H9 (cell line): ENCODE data around the gene GLCCI1. TPM values are rescaled to one million over a fixed set of nuclear protein-coding genes. Genes with fewer than 3 reads are reported as not detected.

Source experiments
- DNase-seq: peaks from one replicate; pipeline ENCODE4 v3.0.0-alpha.2; 2017
- H2AFZ ChIP-seq: one replicate; pipeline ENCODE4 v1.6.1; 2013; ENCODE audit warnings: mild to moderate bottlenecking, low read length, control low read depth, moderate library complexity
- H2AK5ac ChIP-seq: 2 replicates; pipeline ENCODE4 v1.6.1; 2013; ENCODE audit warnings: low read length, control low read depth, mixed read lengths; ENCODE audit not compliant: insufficient read length
- H2BK120ac ChIP-seq: one replicate; pipeline ENCODE4 v1.6.1; 2013; ENCODE audit warnings: low read depth, mild to moderate bottlenecking, low read length, control low read depth, inconsistent platforms; ENCODE audit not compliant: poor library complexity, severe bottlenecking
- H2BK12ac ChIP-seq: 2 replicates; pipeline ENCODE4 v1.6.1; 2013; ENCODE audit warnings: low read length, control low read depth, mixed read lengths, low read depth; ENCODE audit not compliant: insufficient read length
- H2BK15ac ChIP-seq: 2 replicates; pipeline ENCODE4 v1.6.1; 2013; ENCODE audit warnings: low read depth, low read length, control low read depth
- H2BK20ac ChIP-seq: one replicate; pipeline ENCODE4 v1.6.1; 2013; ENCODE audit warnings: low read depth, mild to moderate bottlenecking, low read length, control low read depth, inconsistent platforms; ENCODE audit not compliant: poor library complexity, severe bottlenecking
- H2BK5ac ChIP-seq: 2 replicates; pipeline ENCODE4 v1.6.1; 2013; ENCODE audit warnings: low read length, control low read depth, mixed read lengths; ENCODE audit not compliant: insufficient read length
- H3K14ac ChIP-seq: 2 replicates; pipeline ENCODE4 v1.6.1; 2013; ENCODE audit warnings: low read length, control low read depth; ENCODE audit not compliant: insufficient read depth
- H3K18ac ChIP-seq: 2 replicates; pipeline ENCODE4 v1.6.1; 2013; ENCODE audit warnings: low read depth, mild to moderate bottlenecking, mixed read lengths, low read length, control low read depth; ENCODE audit not compliant: insufficient read length
- H3K23ac ChIP-seq: 2 replicates; pipeline ENCODE4 v1.6.1; 2013; ENCODE audit warnings: low read length, control low read depth, mixed read lengths, low read depth; ENCODE audit not compliant: insufficient read length
- H3K23me2 ChIP-seq: 2 replicates; pipeline ENCODE4 v1.6.1; 2013; ENCODE audit warnings: low read depth, mild to moderate bottlenecking, mixed read lengths, low read length, control low read depth; ENCODE audit not compliant: insufficient read length, poor library complexity, severe bottlenecking
- H3K27ac ChIP-seq: 2 replicates; pipeline ENCODE4 v1.5.1; 2013; ENCODE audit warnings: low read length, control low read depth, mixed read lengths, low read depth; ENCODE audit not compliant: insufficient read length
- H3K27me3 ChIP-seq: 2 replicates; pipeline ENCODE4 v1.6.1; 2013; ENCODE audit warnings: low read length, control low read depth, inconsistent platforms; ENCODE audit not compliant: insufficient read depth
- H3K4ac ChIP-seq: 2 replicates; pipeline ENCODE4 v1.6.1; 2013; ENCODE audit warnings: low read depth, mild to moderate bottlenecking, control low read depth, inconsistent platforms, low read length, moderate library complexity
- H3K4me1 ChIP-seq: 2 replicates; pipeline ENCODE4 v1.6.1; 2013; ENCODE audit warnings: low read length, control low read depth, inconsistent platforms; ENCODE audit not compliant: insufficient read depth
- H3K4me2 ChIP-seq: 2 replicates; pipeline ENCODE4 v1.6.1; 2013; ENCODE audit warnings: low read length, control low read depth, mixed read lengths; ENCODE audit not compliant: insufficient read length, insufficient read depth
- H3K56ac ChIP-seq: 2 replicates; pipeline ENCODE4 v1.6.1; 2013; ENCODE audit warnings: low read depth, mild to moderate bottlenecking, mixed read lengths, low read length, control low read depth; ENCODE audit not compliant: insufficient read length
- H3K79me1 ChIP-seq: 2 replicates; pipeline ENCODE4 v1.6.1; 2013; ENCODE audit warnings: low read depth, mild to moderate bottlenecking, moderate library complexity, low read length, control low read depth, inconsistent platforms; ENCODE audit not compliant: insufficient read depth, poor library complexity, severe bottlenecking
- H3K79me2 ChIP-seq: 2 replicates; pipeline ENCODE4 v1.6.1; 2013; ENCODE audit warnings: low read length, control low read depth, inconsistent platforms; ENCODE audit not compliant: insufficient read depth
- H3K9ac ChIP-seq: 2 replicates; pipeline ENCODE4 v1.6.1; 2013; ENCODE audit warnings: low read length, control low read depth, mixed read lengths; ENCODE audit not compliant: insufficient read length; ENCODE audit errors: extremely low read depth
- H3K9me3 ChIP-seq: one replicate; pipeline ENCODE4 v1.6.1; 2013; ENCODE audit warnings: low read depth, low read length, inconsistent platforms; ENCODE audit not compliant: control insufficient read depth
- H3T11ph ChIP-seq: one replicate; pipeline ENCODE4 v1.6.1; 2013; ENCODE audit warnings: mild to moderate bottlenecking, low read length, control low read depth, inconsistent platforms
- H4K20me1 ChIP-seq: one replicate; pipeline ENCODE4 v1.6.1; 2013; ENCODE audit not compliant: control insufficient read depth, insufficient read length, insufficient read depth
- H4K5ac ChIP-seq: 2 replicates; pipeline ENCODE4 v1.6.1; 2013; ENCODE audit warnings: low read depth, mild to moderate bottlenecking, mixed read lengths, low read length, control low read depth; ENCODE audit not compliant: insufficient read length
- H4K8ac ChIP-seq: replicated peaks from 2 replicates; pipeline ENCODE4 v1.6.1; 2013; ENCODE audit warnings: low read length, control low read depth, mixed read lengths, low read depth; ENCODE audit not compliant: insufficient read length
- H4K91ac ChIP-seq: 2 replicates; pipeline ENCODE4 v1.6.1; 2013; ENCODE audit warnings: low read depth, mild to moderate bottlenecking, moderate library complexity, mixed read lengths, low read length, control low read depth; ENCODE audit not compliant: insufficient read length
- H3K27ac Mint-ChIP-seq, 3 experiments: 2 replicates in 2 of 3; 3 replicates in 1 of 3; pipeline ENCODE4 v1.8.0; 2020 to 2021; ENCODE audit warnings: mixed read lengths in 3 of 3, mild to moderate bottlenecking in 1 of 3, moderate library complexity in 1 of 3
- H3K27me3 Mint-ChIP-seq: 2 replicates; pipeline ENCODE4 v1.8.0; 2021; ENCODE audit warnings: low read depth, mild to moderate bottlenecking, moderate library complexity, mixed read lengths
- H3K36me3 Mint-ChIP-seq, 3 experiments: 2 replicates in 2 of 3; 3 replicates in 1 of 3; pipeline ENCODE4 v1.8.0; 2020 to 2021; ENCODE audit warnings: low read depth in 3 of 3, mixed read lengths in 3 of 3; ENCODE audit not compliant: insufficient read depth in 1 of 3
- H3K4me1 Mint-ChIP-seq, 2 experiments: 2 replicates each; pipeline ENCODE4 v1.8.0; 2020; ENCODE audit warnings: mixed read lengths in 2 of 2
- H3K4me3 Mint-ChIP-seq, 2 experiments: 2 replicates in 1 of 2; 3 replicates in 1 of 2; pipeline ENCODE4 v1.8.0; 2020 to 2021; ENCODE audit warnings: mild to moderate bottlenecking in 2 of 2, mixed read lengths in 2 of 2, moderate library complexity in 1 of 2
- H3K9me3 Mint-ChIP-seq, 2 experiments: 2 replicates in 1 of 2; 3 replicates in 1 of 2; pipeline ENCODE4 v1.8.0; 2020; ENCODE audit warnings: mild to moderate bottlenecking in 2 of 2, mixed read lengths in 2 of 2, moderate library complexity in 1 of 2
- WGBS: extraction: QIAGEN DNeasy Blood & Tissue Kit; methylation state at CpG from one replicate; pipeline ENCODE4 v1.1.7; 2013; ENCODE audit warnings: missing lambda C conversion rate, low lambda C conversion rate, mixed read lengths; ENCODE audit not compliant: insufficient read length; ENCODE audit errors: extremely low coverage; 5-methylcytosine and 5-hydroxymethylcytosine counted together
- total RNA-seq: library from RNA; stranded (reverse); gene quantifications from 2 replicates; pipeline ENCODE4 v1.2.1, GENCODE V29; 2021
- TF ChIP-seq, protein P1 (sequence below): fragments of 200-600 bp; sonication (generic); conservative IDR thresholded peaks from 3 replicates; pipeline ENCODE4 v1.8.0; 2021; ENCODE audit warnings: antibody characterized with exemption, mild to moderate bottlenecking

Gene GLCCI1
- total RNA-seq, 1 experiment from 2014 or later: 19.1 TPM

DNA sequence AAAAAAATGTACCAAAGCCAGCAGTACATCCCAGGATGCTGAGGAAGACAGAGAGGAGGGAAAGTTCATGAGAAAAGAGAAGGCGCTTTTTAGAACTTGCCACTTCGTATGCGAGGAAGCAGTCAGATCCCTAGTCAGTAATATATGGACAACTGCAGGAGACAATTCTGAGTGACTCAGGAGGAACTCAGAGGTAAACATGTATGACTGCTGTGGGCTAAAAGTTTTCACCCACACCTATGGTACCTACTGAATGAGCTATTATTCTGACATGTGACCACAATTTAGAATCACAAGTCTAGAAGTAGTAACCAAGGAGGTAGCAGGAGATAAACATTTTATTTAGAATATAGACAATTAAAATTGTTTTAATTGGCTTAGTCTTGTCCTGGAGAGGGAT is 166.8 kb downstream of the GLCCI1 start:
- no CpG with 5 or more reads among the region's 3 CpGs for WGBS
- Histone ChIP-seq H3K56ac (no peak overlapping the region), H3K4me2 (no peak overlapping the region), H3K9me3 (no peaks in the 10 kb centered on the region), H2BK120ac (no peak overlapping the region), H4K20me1 (no peaks in the 10 kb centered on the region), H3K23ac (no peak overlapping the region), H3K4me1 (no peaks in the 10 kb centered on the region), H3K9ac (no peak overlapping the region), H2AK5ac (no peak overlapping the region), H3K14ac (no peak overlapping the region), H2BK12ac (no peak overlapping the region), H2BK20ac (no peak overlapping the region), H3K23me2 (no peaks in the 10 kb centered on the region), H3K79me1 (no peaks in the 10 kb centered on the region), H3K4ac (no peak overlapping the region), H2AFZ (no peak overlapping the region), H3K27me3 (no peaks in the 10 kb centered on the region), H3T11ph (no peak overlapping the region), H4K91ac (no peak overlapping the region), H3K18ac (no peak overlapping the region), H2BK5ac (no peak overlapping the region), H2BK15ac (no peak overlapping the region), H4K5ac (no peak overlapping the region), H4K8ac (no peak overlapping the region), H3K27ac (no peak overlapping the region), H3K79me2 (no peaks in the 10 kb centered on the region)
- H3K27me3 Mint-ChIP-seq: no peaks in the 10 kb centered on the region
- H3K9me3 Mint-ChIP-seq: no peaks in the 10 kb centered on the region
- H3K4me3 Mint-ChIP-seq: no peak overlapping the region
- no peaks in the 10 kb centered on the region; a peak in 1 of 4 replicates for H3K4me1 Mint-ChIP-seq
- TF ChIP-seq, protein P1, sequence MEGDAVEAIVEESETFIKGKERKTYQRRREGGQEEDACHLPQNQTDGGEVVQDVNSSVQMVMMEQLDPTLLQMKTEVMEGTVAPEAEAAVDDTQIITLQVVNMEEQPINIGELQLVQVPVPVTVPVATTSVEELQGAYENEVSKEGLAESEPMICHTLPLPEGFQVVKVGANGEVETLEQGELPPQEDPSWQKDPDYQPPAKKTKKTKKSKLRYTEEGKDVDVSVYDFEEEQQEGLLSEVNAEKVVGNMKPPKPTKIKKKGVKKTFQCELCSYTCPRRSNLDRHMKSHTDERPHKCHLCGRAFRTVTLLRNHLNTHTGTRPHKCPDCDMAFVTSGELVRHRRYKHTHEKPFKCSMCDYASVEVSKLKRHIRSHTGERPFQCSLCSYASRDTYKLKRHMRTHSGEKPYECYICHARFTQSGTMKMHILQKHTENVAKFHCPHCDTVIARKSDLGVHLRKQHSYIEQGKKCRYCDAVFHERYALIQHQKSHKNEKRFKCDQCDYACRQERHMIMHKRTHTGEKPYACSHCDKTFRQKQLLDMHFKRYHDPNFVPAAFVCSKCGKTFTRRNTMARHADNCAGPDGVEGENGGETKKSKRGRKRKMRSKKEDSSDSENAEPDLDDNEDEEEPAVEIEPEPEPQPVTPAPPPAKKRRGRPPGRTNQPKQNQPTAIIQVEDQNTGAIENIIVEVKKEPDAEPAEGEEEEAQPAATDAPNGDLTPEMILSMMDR: no peak
- no peak overlapping the region for H3K27ac Mint-ChIP-seq
- H3K36me3 Mint-ChIP-seq: no peaks in the 10 kb centered on the region
- DNase-seq: no peak
